MM.1S (cell line): ENCODE measurements around the gene PRH1.

Experiments
- DNase-seq: peaks from one replicate; pipeline ENCODE4 v3.0.0-alpha.2; 2015
- H2AFZ ChIP-seq: fragments of 300-600 bp; sonication (generic); 2 replicates; pipeline ENCODE4 v1.6.0; 2016; ENCODE audit warnings: antibody characterized with exemption, low read length
- H3F3A ChIP-seq: fragments of 300-600 bp; sonication (generic); 2 replicates; pipeline ENCODE4 v1.6.1; 2016; ENCODE audit warnings: mild to moderate bottlenecking, antibody characterized with exemption, low read length, moderate library complexity, mixed read lengths; ENCODE audit not compliant: insufficient read depth
- H3K27ac ChIP-seq: fragments of 300-600 bp; sonication (generic); 2 replicates; pipeline ENCODE4 v1.5.1; 2016; ENCODE audit warnings: mild to moderate bottlenecking, low read length
- H3K27me3 ChIP-seq: fragments of 300-600 bp; sonication (generic); replicated peaks from 2 replicates; pipeline ENCODE4 v1.6.0; 2016; ENCODE audit warnings: low read length; ENCODE audit not compliant: insufficient read depth
- H3K36me3 ChIP-seq: fragments of 300-600 bp; sonication (generic); replicated peaks from 2 replicates; pipeline ENCODE4 v1.6.1; 2016; ENCODE audit warnings: mild to moderate bottlenecking, low read length, mixed read lengths; ENCODE audit not compliant: insufficient read depth
- H3K4me1 ChIP-seq: fragments of 300-600 bp; sonication (generic); 2 replicates; pipeline ENCODE4 v1.6.1; 2016; ENCODE audit warnings: low read length, mixed read lengths
- H3K4me2 ChIP-seq: fragments of 300-600 bp; sonication (generic); 2 replicates; pipeline ENCODE4 v1.6.0; 2016; ENCODE audit warnings: low read depth, low read length
- H3K4me3 ChIP-seq: fragments of 300-600 bp; sonication (generic); 2 replicates; pipeline ENCODE4 v1.5.1; 2016; ENCODE audit warnings: low read length, mixed read lengths
- H3K79me2 ChIP-seq: fragments of 300-600 bp; sonication (generic); 2 replicates; pipeline ENCODE4 v1.6.1; 2016; ENCODE audit warnings: mixed run types, low read length, mixed read lengths
- H3K9ac ChIP-seq: fragments of 300-600 bp; sonication (generic); 2 replicates; pipeline ENCODE4 v1.6.1; 2016; ENCODE audit warnings: low read length, mixed read lengths
- H3K9me2 ChIP-seq: fragments of 300-600 bp; sonication (generic); replicated peaks from 2 replicates; pipeline ENCODE4 v1.6.1; 2016; ENCODE audit warnings: mild to moderate bottlenecking, low read length, mixed read lengths; ENCODE audit not compliant: insufficient read depth
- H3K9me3 ChIP-seq: fragments of 300-600 bp; sonication (generic); replicated peaks from 2 replicates; pipeline ENCODE4 v1.6.1; 2016; ENCODE audit warnings: mild to moderate bottlenecking, low read length, mixed read lengths; ENCODE audit not compliant: insufficient read depth
- H4K20me1 ChIP-seq: fragments of 300-600 bp; sonication (generic); 2 replicates; pipeline ENCODE4 v1.6.1; 2016; ENCODE audit warnings: mild to moderate bottlenecking, low read length, moderate library complexity, mixed read lengths; ENCODE audit not compliant: insufficient read depth
- EZH2 ChIP-seq: fragments of 300-600 bp; sonication (generic); optimal IDR thresholded peaks from 2 replicates; pipeline ENCODE3; 2017; ENCODE audit warnings: low read depth, mild to moderate bottlenecking, antibody characterized with exemption, low read length, mixed read lengths
- EZH2phosphoT487 ChIP-seq: fragments of 300-600 bp; sonication (generic); IDR thresholded peaks from 2 replicates; pipeline ENCODE4 v1.6.1; 2018; ENCODE audit warnings: antibody characterized with exemption, low read length
- TF ChIP-seq, protein P1 (sequence below): fragments of 300-600 bp; sonication (generic); IDR thresholded peaks from 2 replicates; pipeline ENCODE4 v1.5.1; 2016; ENCODE audit warnings: antibody characterized with exemption, low read length, mixed read lengths

The PRH1 gene

DNA sequence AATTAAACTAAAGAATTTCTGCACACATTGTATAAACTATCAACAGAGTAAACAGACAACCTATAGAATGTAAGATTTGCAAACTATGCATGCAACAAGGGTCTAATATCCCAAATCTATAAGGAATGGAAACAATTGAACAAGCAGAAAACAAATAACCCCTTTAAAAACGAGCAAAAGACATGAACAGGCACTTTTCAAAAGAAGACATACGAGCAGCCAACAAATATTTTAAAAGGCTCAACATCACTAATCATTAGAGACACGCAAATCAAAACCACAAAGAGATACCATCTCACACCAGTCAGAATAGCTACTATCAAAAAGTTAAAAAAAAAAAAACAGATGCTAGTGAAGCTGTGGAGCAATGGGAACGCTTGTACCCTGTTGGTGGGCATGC lies 20.6 kb upstream of the PRH1 start:
- DNase-seq: no peak
- H3K36me3 ChIP-seq: no peaks in the 10 kb centered on the region

DNA sequence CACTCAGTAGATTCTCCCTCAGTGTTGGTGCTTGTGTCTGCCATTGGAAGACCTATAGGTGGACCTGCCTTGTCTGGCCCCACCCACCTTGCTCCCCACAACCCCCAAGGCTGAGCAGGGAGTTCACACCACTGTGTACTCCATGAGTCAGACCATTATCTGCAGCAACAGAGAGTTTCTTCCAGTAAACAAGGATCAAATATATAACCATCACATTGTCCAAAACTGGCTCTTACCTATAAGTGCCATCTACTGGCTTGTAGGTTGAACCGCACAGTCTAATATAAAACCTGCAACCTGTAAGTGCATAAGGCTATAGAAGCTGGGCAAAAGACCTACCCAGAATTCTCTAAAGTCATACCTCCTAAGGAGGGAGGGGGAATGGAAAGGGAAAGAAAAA lies 17.4 kb upstream of the PRH1 start:
- Histone ChIP-seq H3K9ac (no peak overlapping the region), H3K9me2 (no peaks in the 10 kb centered on the region), H3K27me3 (no peaks in the 10 kb centered on the region), H3K27ac (no peak overlapping the region), H3K9me3 (no peaks in the 10 kb centered on the region), H3K79me2 (no peaks in the 10 kb centered on the region), H4K20me1 (no peaks in the 10 kb centered on the region), H3K36me3 (no peaks in the 10 kb centered on the region), H3F3A (no peaks in the 10 kb centered on the region), H3K4me3 (no peak overlapping the region), H3K4me1 (no peaks in the 10 kb centered on the region), H2AFZ (no peak overlapping the region), H3K4me2 (no peak overlapping the region)
- DNase-seq: no peak
- TF ChIP-seq, protein P1, sequence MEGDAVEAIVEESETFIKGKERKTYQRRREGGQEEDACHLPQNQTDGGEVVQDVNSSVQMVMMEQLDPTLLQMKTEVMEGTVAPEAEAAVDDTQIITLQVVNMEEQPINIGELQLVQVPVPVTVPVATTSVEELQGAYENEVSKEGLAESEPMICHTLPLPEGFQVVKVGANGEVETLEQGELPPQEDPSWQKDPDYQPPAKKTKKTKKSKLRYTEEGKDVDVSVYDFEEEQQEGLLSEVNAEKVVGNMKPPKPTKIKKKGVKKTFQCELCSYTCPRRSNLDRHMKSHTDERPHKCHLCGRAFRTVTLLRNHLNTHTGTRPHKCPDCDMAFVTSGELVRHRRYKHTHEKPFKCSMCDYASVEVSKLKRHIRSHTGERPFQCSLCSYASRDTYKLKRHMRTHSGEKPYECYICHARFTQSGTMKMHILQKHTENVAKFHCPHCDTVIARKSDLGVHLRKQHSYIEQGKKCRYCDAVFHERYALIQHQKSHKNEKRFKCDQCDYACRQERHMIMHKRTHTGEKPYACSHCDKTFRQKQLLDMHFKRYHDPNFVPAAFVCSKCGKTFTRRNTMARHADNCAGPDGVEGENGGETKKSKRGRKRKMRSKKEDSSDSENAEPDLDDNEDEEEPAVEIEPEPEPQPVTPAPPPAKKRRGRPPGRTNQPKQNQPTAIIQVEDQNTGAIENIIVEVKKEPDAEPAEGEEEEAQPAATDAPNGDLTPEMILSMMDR: no peak
- TF ChIP-seq EZH2 (no peak), EZH2phosphoT487 (no peak)

More for the DNA sequence above, 20.6 kb upstream of the PRH1 start:
- no peaks in the 10 kb centered on the region for H3F3A ChIP-seq
- no peaks in the 10 kb centered on the region for H3K9me3 ChIP-seq
- H3K27ac ChIP-seq: no peak overlapping the region
- no peaks in the 10 kb centered on the region for H4K20me1 ChIP-seq
- no peak overlapping the region for H3K4me3 ChIP-seq
- H3K9ac ChIP-seq: no peak overlapping the region
- no peaks in the 10 kb centered on the region for H3K27me3 ChIP-seq
- no peak overlapping the region for H3K4me2 ChIP-seq
- no peaks in the 10 kb centered on the region for H3K79me2 ChIP-seq
- H3K4me1 ChIP-seq: no peaks in the 10 kb centered on the region
- TF ChIP-seq, protein P1: no peak
- TF ChIP-seq EZH2 (no peak), EZH2phosphoT487 (no peak)
- no peaks in the 10 kb centered on the region for H3K9me2 ChIP-seq
- no peak overlapping the region for H2AFZ ChIP-seq

DNA sequence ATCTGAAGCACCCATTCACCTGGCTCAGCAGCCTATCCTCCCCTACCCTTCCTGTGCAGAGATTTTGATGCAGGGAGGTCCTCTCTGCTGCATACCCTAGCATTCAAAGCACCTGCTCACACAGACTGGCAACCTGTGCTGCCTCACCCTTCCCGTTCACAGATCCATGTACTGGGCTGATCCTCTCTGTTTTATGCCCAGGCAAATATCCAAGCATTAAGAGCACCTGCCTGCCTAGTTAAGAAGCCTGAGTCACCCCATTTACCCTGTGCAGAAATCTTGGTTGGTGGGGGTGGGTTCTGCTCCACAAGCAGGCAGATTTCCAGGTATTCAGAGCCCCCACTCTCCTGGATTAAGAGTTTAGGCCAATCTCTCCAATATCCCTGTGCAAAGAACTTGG lies 16.9 kb upstream of the PRH1 start:
- no peak overlapping the region for H3K27ac ChIP-seq
- TF ChIP-seq EZH2 (no peak), EZH2phosphoT487 (no peak)
- TF ChIP-seq, protein P1: no peak
- no peaks in the 10 kb centered on the region for H3K4me1 ChIP-seq
- H3K36me3 ChIP-seq: no peaks in the 10 kb centered on the region
- no peaks in the 10 kb centered on the region for H3K9me2 ChIP-seq
- no peaks in the 10 kb centered on the region for H3K27me3 ChIP-seq
- H3K79me2 ChIP-seq: no peaks in the 10 kb centered on the region
- no peaks in the 10 kb centered on the region for H3K9me3 ChIP-seq
- no peak overlapping the region for H3K4me2 ChIP-seq
- H3F3A ChIP-seq: no peaks in the 10 kb centered on the region
- no peak for DNase-seq
- H4K20me1 ChIP-seq: no peaks in the 10 kb centered on the region
- H2AFZ ChIP-seq: no peak overlapping the region
- no peak overlapping the region for H3K4me3 ChIP-seq
- H3K9ac ChIP-seq: no peak overlapping the region
